GM21619 (cell line): ENCODE measurements around the gene SBF1.
"Not testable (repeated sequence)": the region's sequence is repeated elsewhere in the genome, so short reads cannot be mapped to it uniquely, and the experiment has no call there.

Experiments used
- ATAC-seq: cut with Tn5 transposase; IDR thresholded peaks from one replicate; pipeline ENCODE4 v1.9.1; 2021; ENCODE audit not compliant: unreplicated experiment

SBF1 gene

GRCh38 chr22:50400406-50400805 is 74.4 kb downstream of the SBF1 start:
- no peak for ATAC-seq

DNA sequence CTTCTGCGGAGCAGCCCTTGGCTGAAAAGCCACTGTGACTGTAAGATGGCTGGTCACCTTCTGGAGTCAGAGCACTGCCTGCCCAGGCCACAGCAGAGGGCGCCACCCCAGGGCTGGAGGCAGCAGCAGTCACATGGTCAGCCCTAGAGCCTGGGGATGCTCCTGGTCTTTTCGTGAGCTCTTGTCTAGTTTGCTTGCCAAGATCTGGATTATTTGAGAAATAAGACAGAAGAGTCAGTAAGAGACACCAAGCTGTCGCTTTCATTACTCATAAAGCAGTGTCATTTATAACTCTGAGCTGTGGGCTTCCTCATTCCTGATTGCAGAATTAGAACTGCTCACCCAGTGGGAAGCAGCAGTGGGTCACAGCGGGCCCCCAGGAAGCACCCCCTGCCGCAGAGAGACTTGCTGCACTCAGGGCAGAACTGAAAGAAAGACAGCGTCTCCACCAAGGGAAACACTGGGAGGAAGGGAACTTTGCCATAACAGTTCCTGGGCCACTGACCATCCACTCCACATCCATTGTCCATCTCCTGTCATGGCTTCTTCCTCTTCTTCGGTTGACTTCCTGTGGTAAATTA is 75.0 kb downstream of the SBF1 start:
- ATAC-seq = no peak

GRCh38 chr22:50398831-50399648 is 75.8 kb downstream of the SBF1 start:
- no peak for ATAC-seq

DNA sequence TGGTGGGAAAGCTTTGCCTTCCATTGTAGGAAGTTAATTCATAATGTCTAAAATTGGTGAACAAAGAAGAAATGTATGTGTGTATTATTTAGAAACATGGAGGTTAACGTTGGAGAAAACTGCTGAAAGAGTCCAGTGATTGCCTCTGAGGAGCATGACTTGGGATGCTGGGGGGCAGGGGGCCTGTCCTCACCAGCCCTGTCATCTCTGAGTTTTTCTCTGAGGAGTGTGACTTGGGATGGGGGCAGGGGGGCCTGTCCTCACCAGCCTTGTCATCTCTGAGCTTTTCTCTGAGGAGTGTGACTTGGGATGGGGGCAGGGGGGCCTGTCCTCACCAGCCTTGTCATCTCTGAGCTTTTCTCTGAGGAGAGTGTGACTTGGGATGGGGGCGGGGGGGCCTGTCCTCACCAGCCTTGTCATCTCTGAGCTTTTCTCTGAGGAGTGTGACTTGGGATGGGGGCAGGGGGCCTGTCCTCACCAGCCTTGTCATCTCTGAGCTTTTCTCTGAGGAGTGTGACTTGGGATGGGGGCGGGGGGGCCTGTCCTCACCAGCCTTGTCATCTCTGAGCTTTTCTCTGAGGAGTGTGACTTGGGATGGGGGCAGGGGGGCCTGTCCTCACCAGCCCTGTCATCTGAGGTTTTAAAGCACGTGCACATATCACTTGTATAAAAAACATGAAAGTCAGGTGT is 77.3 kb downstream of the SBF1 start:
- ATAC-seq = not testable (repeated sequence)

- ATAC-seq = no peak
Measured at GRCh38 chr22:50396751-50397370, 78.0 kb downstream of the SBF1 start.
